Endothelial cell of umbilical vein (primary cell): ENCODE results near the gene SIGLEC9. TPM values are rescaled to one million over a fixed set of nuclear protein-coding genes. Genes with fewer than 3 reads are reported as not detected.

ENCODE experiments used
- BruUV-seq: library from RNA; stranded (reverse); fragments of 400-500 nt; replicated peaks from 2 replicates; lab custom pipeline; 2021; lab: Mats Ljungman, UMichigan
- CTCF ChIA-PET: fragments of 300-600, 350-600 bp; sonication (Branson Sonifier 250); formaldehyde crosslinking; loops from one replicate; lab custom pipeline; 2021; ENCODE audit warnings: antibody characterized with exemption, inconsistent platforms; lab: Charles Lee
- POLR2A ChIA-PET: fragments of 300-600, 350-600 bp; sonication (Branson Sonifier 250); formaldehyde crosslinking; loops from one replicate; lab custom pipeline; 2021; ENCODE audit warnings: antibody characterized with exemption, inconsistent platforms; lab: Charles Lee
- DNase-seq: peaks from one replicate; pipeline ENCODE4 v3.0.0-alpha.2; 2011; ENCODE audit warnings: low read depth, low spot score
- FAIRE-seq: peaks from 2 replicates; lab custom pipeline; 2011; peaks lifted over from hg19 to GRCh38; lab: Jason Lieb, UNC
- H2AFZ ChIP-seq: 2 replicates; pipeline ENCODE4 v1.6.0; 2012; ENCODE audit warnings: low read depth, low read length, control low read depth, inconsistent platforms
- H3K27ac ChIP-seq: 2 replicates; pipeline ENCODE4 v1.5.1; 2011; ENCODE audit warnings: low read depth, mild to moderate bottlenecking, control low read depth, low read length, moderate library complexity; ENCODE audit not compliant: insufficient read depth
- H3K27me3 ChIP-seq, 2 experiments: 2 replicates each; pipeline versions ENCODE4 v1.6.0 to v1.6.1; 2011; ENCODE audit warnings: low read length in 2 of 2, mixed read lengths in 1 of 2; ENCODE audit not compliant: control insufficient read depth in 2 of 2, insufficient read depth in 2 of 2
- H3K36me3 ChIP-seq, 2 experiments: 2 replicates in 1 of 2; 3 replicates in 1 of 2; pipeline ENCODE4 v1.5.1; 2011; ENCODE audit warnings: low read length in 2 of 2, mild to moderate bottlenecking in 1 of 2, moderate library complexity in 1 of 2; ENCODE audit not compliant: control insufficient read depth in 2 of 2, insufficient read depth in 2 of 2; ENCODE audit errors: extremely low read depth in 1 of 2
- H3K4me1 ChIP-seq: 3 replicates; pipeline ENCODE4 v1.5.1; 2011; ENCODE audit warnings: mild to moderate bottlenecking, low read length; ENCODE audit not compliant: control insufficient read depth, insufficient read depth; ENCODE audit errors: extremely low read depth
- H3K4me2 ChIP-seq: 2 replicates; pipeline ENCODE4 v1.6.1; 2011; ENCODE audit warnings: low read length, control low read depth, mixed read lengths; ENCODE audit not compliant: insufficient read depth
- H3K4me3 ChIP-seq, 3 experiments: fragments of 200-600 bp in 1 of 3; sonication (generic), shearing (Covaris generic) in 1 of 3; replicated peaks in 1 of 3; 2 replicates each; pipeline ENCODE4 v1.5.1; 2011 to 2016; ENCODE audit warnings: control low read depth in 3 of 3, low read length in 3 of 3, mild to moderate bottlenecking in 2 of 3, inconsistent platforms in 1 of 3, low read depth in 1 of 3, moderate library complexity in 1 of 3; ENCODE audit not compliant: insufficient read depth in 1 of 3
- H3K79me2 ChIP-seq: 2 replicates; pipeline ENCODE4 v1.6.0; 2012; ENCODE audit warnings: low read length, inconsistent platforms; ENCODE audit not compliant: control insufficient read depth, insufficient read depth
- H3K9ac ChIP-seq: replicated peaks from 2 replicates; pipeline ENCODE3; 2011; ENCODE audit warnings: low read length, control low read depth; ENCODE audit not compliant: insufficient read depth; ENCODE audit errors: extremely low read depth
- H3K9me1 ChIP-seq: replicated peaks from 3 replicates; pipeline ENCODE4 v1.6.0; 2011; ENCODE audit warnings: mild to moderate bottlenecking, low read length; ENCODE audit not compliant: control insufficient read depth, insufficient read depth; ENCODE audit errors: extremely low read depth
- H3K9me3 ChIP-seq: replicated peaks from 2 replicates; pipeline ENCODE4 v1.5.1; 2012; ENCODE audit warnings: low read length, inconsistent platforms; ENCODE audit not compliant: control insufficient read depth, insufficient read depth
- H4K20me1 ChIP-seq: replicated peaks from 2 replicates; pipeline ENCODE3; 2011; ENCODE audit warnings: mild to moderate bottlenecking, low read length; ENCODE audit not compliant: control insufficient read depth, insufficient read depth; ENCODE audit errors: extremely low read depth
- CTCF ChIP-seq, 2 donors: IDR thresholded peaks; 1 replicate in 1 of 2; 2 replicates in 1 of 2; pipeline ENCODE4 v1.5.1; 2011; ENCODE audit warnings: low read length in 2 of 2, mild to moderate bottlenecking in 2 of 2, moderate library complexity in 2 of 2, control low read depth in 1 of 2, inconsistent platforms in 1 of 2, low read depth in 1 of 2; ENCODE audit not compliant: insufficient read depth in 1 of 2; ENCODE audit errors: extremely low read depth in 1 of 2
- EZH2 ChIP-seq: IDR thresholded peaks from 2 replicates; pipeline ENCODE4 v1.6.1; 2012; ENCODE audit warnings: borderline replicate concordance, low read depth, mild to moderate bottlenecking, moderate library complexity, low read length, inconsistent platforms; ENCODE audit not compliant: severe bottlenecking
- FOS ChIP-seq: IDR thresholded peaks from 2 replicates; pipeline ENCODE4 v1.6.1; 2011; ENCODE audit warnings: mild to moderate bottlenecking, low read length, moderate library complexity, borderline replicate concordance; ENCODE audit not compliant: insufficient read depth
- GATA2 ChIP-seq: IDR thresholded peaks from 2 replicates; pipeline ENCODE4 v1.7.0; 2011; ENCODE audit warnings: low read depth, mild to moderate bottlenecking, moderate library complexity, mixed read lengths, low read length; ENCODE audit not compliant: insufficient read length, insufficient read depth
- JUN ChIP-seq: IDR thresholded peaks from 2 replicates; pipeline ENCODE4 v1.6.1; 2011; ENCODE audit warnings: borderline replicate concordance, low read depth; ENCODE audit not compliant: insufficient read length, insufficient read depth
- MYC ChIP-seq: IDR thresholded peaks from one replicate; pipeline ENCODE4 v1.6.1; 2011; ENCODE audit warnings: mild to moderate bottlenecking, low read depth, low read length
- POLR2A ChIP-seq: IDR thresholded peaks from 2 replicates; pipeline ENCODE4 v1.6.1; 2012; ENCODE audit warnings: low read depth, mild to moderate bottlenecking, control low read depth, low read length
- POLR2AphosphoS5 ChIP-seq: IDR thresholded peaks from 2 replicates; pipeline ENCODE4 v1.6.1; 2012; ENCODE audit warnings: low read depth, mild to moderate bottlenecking, control low read depth, low read length, moderate library complexity; ENCODE audit not compliant: insufficient read depth
- dilution Hi-C: fragments of 300-500 bp; cut with MboI; formaldehyde crosslinking; loops from one replicate; pipeline ENCODE4 v1.15.0; 2019; ENCODE audit warnings: low sequenced_read_pairs; ENCODE audit not compliant: extremely low pct_ligation_motif_present
- intact Hi-C: fragments of 100-400 bp; cut with micrococcal nuclease; formaldehyde crosslinking; loops from one replicate; pipeline ENCODE4 v1.10.0; 2022
- polyA plus RNA-seq, 4 experiments: library from polyadenylated mRNA; depleted of rRNA in 3 of 4; stranded (reverse) in 3 of 4; unstranded in 1 of 4; fragments of >200 nt; gene quantifications; 2 replicates each; pipeline versions ENCODE4 v1.2.1 to v1.2.3, GENCODE V29; 2011 to 2012; ENCODE audit warnings: missing spikeins in 1 of 4
- total RNA-seq: library from RNA; stranded (reverse); gene quantifications from 2 replicates; pipeline ENCODE4 v1.2.3, GENCODE V29; 2021
- TF ChIP-seq, protein P1 (sequence below): IDR thresholded peaks from 2 replicates; pipeline ENCODE4 v1.6.1; 2011; ENCODE audit not compliant: insufficient read depth, insufficient read length

The SIGLEC9 gene
- total and polyA plus RNA-seq, 2 donors (not counting 3 experiments of a cell fraction or from before 2014, with no cell fraction given) = not detected

GRCh38 chr19:51148580-51148979, 23.9 kb downstream of the SIGLEC9 start:
- no peaks in the 10 kb centered on the region for H3K36me3 ChIP-seq
- H3K9ac ChIP-seq = no peak overlapping the region
- CTCF ChIA-PET = no interaction called here

GRCh38 chr19:51150627-51151026, 25.9 kb downstream of the SIGLEC9 start:
- H3K27me3 ChIP-seq = no peaks in the 10 kb centered on the region
- no peaks in the 10 kb centered on the region for H3K79me2 ChIP-seq
- dilution Hi-C loops = no loop called here
- no peaks in the 10 kb centered on the region for H3K4me1 ChIP-seq
- no peaks in the 10 kb centered on the region for H3K9me1 ChIP-seq
- H4K20me1 ChIP-seq = no peaks in the 10 kb centered on the region
- H2AFZ ChIP-seq = no peak overlapping the region
- intact Hi-C loops = no loop called here
- TF ChIP-seq GATA2 (no peak), CTCF (IDR thresholded peaks at IDR 0.05; ENCODE audit: extremely low read depth in 1 of 2, insufficient read depth in 1 of 2, low read depth in 1 of 2, low read length in 2 of 2) (no peak), MYC (no peak), FOS (no peak), EZH2 (no peak), POLR2AphosphoS5 (no peak), POLR2A (no peak), JUN (no peak)
- TF ChIP-seq, protein P1, sequence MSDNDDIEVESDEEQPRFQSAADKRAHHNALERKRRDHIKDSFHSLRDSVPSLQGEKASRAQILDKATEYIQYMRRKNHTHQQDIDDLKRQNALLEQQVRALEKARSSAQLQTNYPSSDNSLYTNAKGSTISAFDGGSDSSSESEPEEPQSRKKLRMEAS = no peak
- no peaks in the 10 kb centered on the region for H3K36me3 ChIP-seq
- no peak overlapping the region for H3K9ac ChIP-seq
- H3K27ac ChIP-seq = no peak overlapping the region
- DNase-seq = no peak
- no peak for FAIRE-seq
- no peaks in the 10 kb centered on the region for H3K9me3 ChIP-seq
- no TSS peak for BruUV-seq
- H3K4me3 ChIP-seq = no peak overlapping the region
- CTCF ChIA-PET = no interaction called here
- no peak overlapping the region for H3K4me2 ChIP-seq
- POLR2A ChIA-PET = no interaction called here

More at GRCh38 chr19:51148580-51148979, 23.9 kb downstream of the SIGLEC9 start:
- Histone ChIP-seq H3K9me1 (no peaks in the 10 kb centered on the region), H3K27me3 (no peaks in the 10 kb centered on the region), H4K20me1 (no peaks in the 10 kb centered on the region), H3K9me3 (no peaks in the 10 kb centered on the region), H3K27ac (no peak overlapping the region), H3K79me2 (no peaks in the 10 kb centered on the region), H3K4me3 (no peak overlapping the region), H3K4me1 (no peaks in the 10 kb centered on the region), H2AFZ (no peak overlapping the region), H3K4me2 (no peak overlapping the region)
- POLR2A ChIA-PET = no interaction called here
- BruUV-seq = no TSS peak
- no peak for TF ChIP-seq MYC
- no peak for TF ChIP-seq JUN
- FAIRE-seq (no peak), DNase-seq (no peak)
- dilution Hi-C loops (no loop called here), intact Hi-C loops (no loop called here)
